Calu3 (cell line): ENCODE data around the gene ZNF444. TPM values are rescaled to one million over a fixed set of nuclear protein-coding genes. Genes with fewer than 3 reads are reported as not detected.
"Not testable (repeated sequence)": the region's sequence is repeated elsewhere in the genome, so short reads cannot be mapped to it uniquely, and the experiment has no call there.

Experiments used
- BruUV-seq: library from RNA; stranded (reverse); fragments of 400-500 nt; replicated peaks from 2 replicates; lab custom pipeline; 2021; lab: Mats Ljungman, UMichigan
- CTCF ChIA-PET: fragments of 300-600 bp; sonication (Branson Sonifier 250); formaldehyde crosslinking; loops from one replicate; lab custom pipeline; 2022; ENCODE audit warnings: antibody characterized with exemption; lab: Charles Lee
- DNase-seq: peaks from one replicate; pipeline ENCODE4 v3.0.0; 2022
- H3K27ac Mint-ChIP-seq: one replicate; pipeline ENCODE4 v1.8.0; 2022; ENCODE audit warnings: mixed read lengths; ENCODE audit not compliant: unreplicated experiment
- H3K27me3 Mint-ChIP-seq: one replicate; pipeline ENCODE4 v1.8.0; 2022; ENCODE audit warnings: mixed read lengths; ENCODE audit not compliant: unreplicated experiment
- H3K36me3 Mint-ChIP-seq: one replicate; pipeline ENCODE4 v1.8.0; 2022; ENCODE audit warnings: mild to moderate bottlenecking, moderate library complexity, mixed read lengths; ENCODE audit not compliant: insufficient read depth, unreplicated experiment
- H3K4me1 Mint-ChIP-seq: one replicate; pipeline ENCODE4 v1.8.0; 2022; ENCODE audit warnings: mild to moderate bottlenecking, low read depth, mixed read lengths; ENCODE audit not compliant: unreplicated experiment
- H3K4me3 Mint-ChIP-seq: one replicate; pipeline ENCODE4 v1.8.0; 2022; ENCODE audit warnings: mild to moderate bottlenecking, low read depth, moderate library complexity, mixed read lengths; ENCODE audit not compliant: unreplicated experiment
- H3K9me3 Mint-ChIP-seq: one replicate; pipeline ENCODE4 v1.8.0; 2022; ENCODE audit warnings: low read depth, mixed read lengths; ENCODE audit not compliant: unreplicated experiment
- intact Hi-C: fragments of 100-400 bp; cut with micrococcal nuclease; formaldehyde crosslinking; loops from one replicate; pipeline ENCODE4 v1.10.0; 2022; ENCODE audit not compliant: unreplicated experiment
- total RNA-seq: library from RNA; stranded (reverse); gene quantifications from 2 replicates; pipeline ENCODE4 v1.2.3, GENCODE V29; 2022
- TF ChIP-seq, protein P1 (sequence below): fragments of 200-600 bp; IDR thresholded peaks from one replicate; pipeline ENCODE4 v1.8.0; 2022; ENCODE audit warnings: antibody characterized with exemption; ENCODE audit not compliant: unreplicated experiment

Gene ZNF444
- total RNA-seq, 1 experiment from 2014 or later: 78.6 TPM

DNA sequence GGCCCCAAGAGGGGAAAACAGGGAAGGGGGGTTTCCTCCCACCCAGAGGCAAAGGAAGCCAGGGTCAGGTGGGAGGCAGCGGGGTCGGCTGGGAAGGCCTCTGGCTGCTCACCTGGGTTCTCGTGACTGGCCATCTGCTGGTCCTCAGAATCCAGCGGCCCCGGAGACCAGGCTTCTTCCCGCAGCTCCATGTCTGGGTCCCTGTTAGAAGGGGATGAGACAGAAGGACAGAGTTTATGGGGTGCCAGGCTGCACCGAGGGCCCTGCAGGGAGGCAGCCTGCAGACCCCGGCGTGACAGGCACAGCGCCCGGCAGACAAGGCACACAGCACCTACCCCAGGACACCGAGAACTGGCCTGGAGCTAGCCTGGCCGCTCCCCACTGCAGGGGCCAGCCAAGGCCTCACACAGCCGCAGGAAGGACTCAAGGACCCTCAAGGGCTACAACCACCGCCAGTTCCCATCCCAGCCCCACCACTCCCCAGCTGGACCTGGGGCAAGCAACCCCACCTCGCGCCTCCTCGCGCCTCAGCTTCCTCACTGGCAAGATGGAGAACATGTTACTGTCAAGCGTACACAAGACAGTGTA, 38.0 kb upstream of the ZNF444 start:
- no TSS peak for BruUV-seq
- no peak for DNase-seq
- H3K36me3 Mint-ChIP-seq: peaks cover 58% of the 10 kb centered on the region
- CTCF ChIA-PET: no interaction called here
- no peaks in the 10 kb centered on the region for H3K27me3 Mint-ChIP-seq
- no peak overlapping the region for H3K4me3 Mint-ChIP-seq
- intact Hi-C loops: no loop called here
- TF ChIP-seq, protein P1, sequence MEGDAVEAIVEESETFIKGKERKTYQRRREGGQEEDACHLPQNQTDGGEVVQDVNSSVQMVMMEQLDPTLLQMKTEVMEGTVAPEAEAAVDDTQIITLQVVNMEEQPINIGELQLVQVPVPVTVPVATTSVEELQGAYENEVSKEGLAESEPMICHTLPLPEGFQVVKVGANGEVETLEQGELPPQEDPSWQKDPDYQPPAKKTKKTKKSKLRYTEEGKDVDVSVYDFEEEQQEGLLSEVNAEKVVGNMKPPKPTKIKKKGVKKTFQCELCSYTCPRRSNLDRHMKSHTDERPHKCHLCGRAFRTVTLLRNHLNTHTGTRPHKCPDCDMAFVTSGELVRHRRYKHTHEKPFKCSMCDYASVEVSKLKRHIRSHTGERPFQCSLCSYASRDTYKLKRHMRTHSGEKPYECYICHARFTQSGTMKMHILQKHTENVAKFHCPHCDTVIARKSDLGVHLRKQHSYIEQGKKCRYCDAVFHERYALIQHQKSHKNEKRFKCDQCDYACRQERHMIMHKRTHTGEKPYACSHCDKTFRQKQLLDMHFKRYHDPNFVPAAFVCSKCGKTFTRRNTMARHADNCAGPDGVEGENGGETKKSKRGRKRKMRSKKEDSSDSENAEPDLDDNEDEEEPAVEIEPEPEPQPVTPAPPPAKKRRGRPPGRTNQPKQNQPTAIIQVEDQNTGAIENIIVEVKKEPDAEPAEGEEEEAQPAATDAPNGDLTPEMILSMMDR: no peak
- H3K27ac Mint-ChIP-seq: no peak overlapping the region
- no peaks in the 10 kb centered on the region for H3K9me3 Mint-ChIP-seq
- peaks cover 30% of the 10 kb centered on the region for H3K4me1 Mint-ChIP-seq

DNA sequence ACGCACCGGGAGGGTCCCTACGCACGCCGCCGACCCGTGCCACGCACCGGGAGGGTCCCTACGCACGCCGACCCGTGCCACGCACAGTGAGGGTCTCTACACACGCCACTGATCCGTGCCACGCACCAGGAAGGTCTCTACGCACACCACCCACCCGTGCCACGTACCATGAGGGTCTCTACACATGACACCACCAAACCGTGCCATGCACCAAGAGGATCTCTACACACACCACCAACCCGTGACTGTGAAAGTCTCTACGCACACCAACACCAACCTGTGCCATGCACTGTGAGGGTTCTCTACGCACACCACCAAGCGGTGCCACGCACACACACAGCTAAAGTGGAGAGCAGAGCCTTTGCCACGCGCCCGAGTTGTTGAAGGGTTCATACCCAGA, 36.7 kb upstream of the ZNF444 start:
- Mint-ChIP-seq H3K9me3 (no peaks in the 10 kb centered on the region), H3K4me1 (peaks cover 41% of the 10 kb centered on the region), H3K4me3 (peak overlapping the region; percentile 10), H3K27me3 (no peaks in the 10 kb centered on the region), H3K36me3 (peaks cover 53% of the 10 kb centered on the region), H3K27ac (no peak overlapping the region)
- DNase-seq: no peak
- BruUV-seq: no TSS peak
- TF ChIP-seq, protein P1: no peak
- intact Hi-C loops: no loop called here
- CTCF ChIA-PET: interaction anchor here (0.6 to 1.6 kb wide), 11 partner anchors 12 to 296 kb away, joined by 3 to 12 read pairs (median 5); partner anchors contain the start of genes ZNF444 and ZSCAN5A

- H3K36me3 Mint-ChIP-seq: peaks cover 50% of the 10 kb centered on the region
- DNase-seq: peak; percentile 88
- no peaks in the 10 kb centered on the region for H3K27me3 Mint-ChIP-seq
- no peaks in the 10 kb centered on the region for H3K9me3 Mint-ChIP-seq
- CTCF ChIA-PET: interaction anchor here (0.6 to 1.6 kb wide), 15 partner anchors 9 to 296 kb away, joined by 3 to 12 read pairs (median 4); partner anchors contain the start of genes ZNF444, ZNF787 and ZSCAN5A
- peak overlapping the region; percentile 90 for H3K4me3 Mint-ChIP-seq
- peak overlapping the region; percentile 89 for H3K27ac Mint-ChIP-seq
- TF ChIP-seq, protein P1: peak; percentile 85
- peaks cover 45% of the 10 kb centered on the region for H3K4me1 Mint-ChIP-seq
- intact Hi-C loops: loop anchor here (1.0 kb wide), 1 partner anchor 37 kb away; no protein-coding TSS in a partner anchor
- BruUV-seq: TSS peak; percentile 22
These were observed 35.9 kb upstream of the ZNF444 start for GRCh38 chr19:56105090-56105701.

- peaks cover 54% of the 10 kb centered on the region for H3K36me3 Mint-ChIP-seq
- intact Hi-C loops: loop anchor here (1.0 to 2.0 kb wide), 2 partner anchors 15 to 36 kb away; partner anchors contain the start of gene ZNF787
- H3K4me1 Mint-ChIP-seq: peaks cover 51% of the 10 kb centered on the region
- H3K9me3 Mint-ChIP-seq, BruUV-seq, DNase-seq, H3K27me3 Mint-ChIP-seq: not testable (repeated sequence)
- CTCF ChIA-PET: interaction anchor here (0.7 to 1.6 kb wide), 5 partner anchors 10 to 64 kb away, joined by 3 to 7 read pairs (median 3); partner anchors contain the start of genes ZNF444 and ZNF787
- peak overlapping the region; percentile 89 for H3K27ac Mint-ChIP-seq
- peak overlapping the region; percentile 90 for H3K4me3 Mint-ChIP-seq
These were observed 35.2 kb upstream of the ZNF444 start for GRCh38 chr19:56105831-56106396.
